Astrocyte (in vitro differentiated cells and primary cell): ENCODE measurements around the gene KCNC4. TPM values are rescaled to one million over a fixed set of nuclear protein-coding genes. Genes with fewer than 3 reads are reported as not detected.

Experiments
- DNase-seq: peaks from one replicate; pipeline ENCODE4 v3.0.0-alpha.2; 2010; ENCODE audit warnings: low read depth
- FAIRE-seq: peaks from 2 replicates; lab custom pipeline; 2011; peaks lifted over from hg19 to GRCh38; lab: Jason Lieb, UNC
- H2AFZ ChIP-seq: 2 replicates; pipeline ENCODE4 v1.6.0; 2012; ENCODE audit warnings: low read depth, low read length, inconsistent platforms
- H3K27ac ChIP-seq: 2 replicates; pipeline ENCODE4 v1.5.1; 2011; ENCODE audit warnings: low read depth, low read length, inconsistent platforms
- H3K27me3 ChIP-seq: 2 replicates; pipeline ENCODE4 v1.6.0; 2011; ENCODE audit warnings: low read length, inconsistent platforms; ENCODE audit not compliant: insufficient read depth
- H3K36me3 ChIP-seq: 2 replicates; pipeline ENCODE4 v1.5.1; 2011; ENCODE audit warnings: low read length, inconsistent platforms; ENCODE audit not compliant: insufficient read depth
- H3K4me1 ChIP-seq: 2 replicates; pipeline ENCODE4 v1.5.1; 2011; ENCODE audit warnings: low read length, inconsistent platforms; ENCODE audit not compliant: insufficient read depth
- H3K4me2 ChIP-seq: 2 replicates; pipeline ENCODE4 v1.6.0; 2012; ENCODE audit warnings: low read length, inconsistent platforms
- H3K4me3 ChIP-seq: 2 replicates; pipeline ENCODE4 v1.5.1; 2011; ENCODE audit warnings: low read depth, mild to moderate bottlenecking, low read length, inconsistent platforms; ENCODE audit not compliant: insufficient read depth
- H3K79me2 ChIP-seq: 2 replicates; pipeline ENCODE4 v1.6.0; 2012; ENCODE audit warnings: mild to moderate bottlenecking, low read length, inconsistent platforms; ENCODE audit not compliant: insufficient read depth
- H3K9ac ChIP-seq: 2 replicates; pipeline ENCODE4 v1.6.0; 2012; ENCODE audit warnings: mild to moderate bottlenecking, low read length, inconsistent platforms
- H3K9me3 ChIP-seq: 2 replicates; pipeline ENCODE4 v1.5.1; 2012; ENCODE audit warnings: low read depth, mild to moderate bottlenecking, low read length, inconsistent platforms; ENCODE audit not compliant: insufficient read depth
- H4K20me1 ChIP-seq: 2 replicates; pipeline ENCODE4 v1.6.0; 2012; ENCODE audit warnings: low read length, inconsistent platforms; ENCODE audit not compliant: insufficient read depth
- H3K27ac Mint-ChIP-seq: one replicate; pipeline ENCODE4 v1.8.0; 2021; ENCODE audit warnings: mild to moderate bottlenecking, mixed read lengths; ENCODE audit not compliant: unreplicated experiment
- H3K27me3 Mint-ChIP-seq: one replicate; pipeline ENCODE4 v1.8.0; 2021; ENCODE audit warnings: low read depth, mixed read lengths; ENCODE audit not compliant: unreplicated experiment
- H3K36me3 Mint-ChIP-seq: one replicate; pipeline ENCODE4 v1.8.0; 2021; ENCODE audit warnings: low read depth, mixed read lengths; ENCODE audit not compliant: unreplicated experiment
- H3K4me1 Mint-ChIP-seq: one replicate; pipeline ENCODE4 v1.8.0; 2021; ENCODE audit warnings: low read depth, mixed read lengths; ENCODE audit not compliant: unreplicated experiment
- H3K4me3 Mint-ChIP-seq: one replicate; pipeline ENCODE4 v1.8.0; 2021; ENCODE audit warnings: mild to moderate bottlenecking, moderate library complexity, mixed read lengths; ENCODE audit not compliant: unreplicated experiment
- H3K9me3 Mint-ChIP-seq: one replicate; pipeline ENCODE4 v1.8.0; 2021; ENCODE audit warnings: mild to moderate bottlenecking, mixed read lengths; ENCODE audit not compliant: unreplicated experiment
- EZH2 ChIP-seq: IDR thresholded peaks from 2 replicates; pipeline ENCODE4 v1.6.1; 2012; ENCODE audit warnings: mild to moderate bottlenecking, low read length, inconsistent platforms; ENCODE audit not compliant: insufficient read depth
- total RNA-seq: library from RNA; stranded (reverse); gene quantifications from 2 replicates; pipeline ENCODE4 v1.2.1, GENCODE V29; 2021
- TF ChIP-seq, protein P1 (sequence below): IDR thresholded peaks from 2 replicates; pipeline ENCODE4 v1.5.1; 2011; ENCODE audit warnings: low read depth, mild to moderate bottlenecking, inconsistent platforms, low read length, moderate library complexity; ENCODE audit not compliant: insufficient read depth

Gene KCNC4
- total RNA-seq, 1 donor from 2014 or later: 2.6 TPM

DNA sequence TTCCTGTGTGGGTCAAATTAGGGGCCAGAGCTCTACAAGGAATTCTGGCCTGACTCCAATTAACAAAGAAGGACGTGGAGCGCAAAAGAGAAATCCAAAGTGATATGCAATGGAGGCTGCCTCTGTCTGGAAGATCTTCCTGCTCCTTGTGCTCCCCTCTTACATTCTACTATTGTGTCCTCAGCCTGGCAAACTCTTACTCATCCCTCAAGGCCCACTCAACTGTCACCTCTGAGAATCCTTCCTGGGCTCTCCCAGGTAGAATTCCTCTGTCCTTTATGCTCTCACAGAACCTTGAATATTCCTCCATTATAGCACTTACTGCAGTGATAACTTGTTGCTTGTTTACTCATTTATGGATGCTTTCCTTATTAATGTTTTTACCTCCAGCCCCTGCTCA, 31.4 kb downstream of the KCNC4 start:
- Histone ChIP-seq H3K27ac (no peak overlapping the region), H3K4me3 (no peak overlapping the region), H3K9ac (no peak overlapping the region), H3K36me3 (no peaks in the 10 kb centered on the region), H4K20me1 (no peaks in the 10 kb centered on the region), H3K27me3 (peaks cover 14% of the 10 kb centered on the region), H3K4me1 (peaks cover 2% of the 10 kb centered on the region), H3K79me2 (no peaks in the 10 kb centered on the region), H3K4me2 (no peak overlapping the region), H2AFZ (no peak overlapping the region), H3K9me3 (no peaks in the 10 kb centered on the region)
- no peak overlapping the region for H3K27ac Mint-ChIP-seq
- DNase-seq (no peak), FAIRE-seq (no peak)
- peaks cover 9% of the 10 kb centered on the region for H3K4me1 Mint-ChIP-seq
- H3K9me3 Mint-ChIP-seq: peaks cover 8% of the 10 kb centered on the region
- peaks cover 72% of the 10 kb centered on the region for H3K27me3 Mint-ChIP-seq
- TF ChIP-seq, protein P1, sequence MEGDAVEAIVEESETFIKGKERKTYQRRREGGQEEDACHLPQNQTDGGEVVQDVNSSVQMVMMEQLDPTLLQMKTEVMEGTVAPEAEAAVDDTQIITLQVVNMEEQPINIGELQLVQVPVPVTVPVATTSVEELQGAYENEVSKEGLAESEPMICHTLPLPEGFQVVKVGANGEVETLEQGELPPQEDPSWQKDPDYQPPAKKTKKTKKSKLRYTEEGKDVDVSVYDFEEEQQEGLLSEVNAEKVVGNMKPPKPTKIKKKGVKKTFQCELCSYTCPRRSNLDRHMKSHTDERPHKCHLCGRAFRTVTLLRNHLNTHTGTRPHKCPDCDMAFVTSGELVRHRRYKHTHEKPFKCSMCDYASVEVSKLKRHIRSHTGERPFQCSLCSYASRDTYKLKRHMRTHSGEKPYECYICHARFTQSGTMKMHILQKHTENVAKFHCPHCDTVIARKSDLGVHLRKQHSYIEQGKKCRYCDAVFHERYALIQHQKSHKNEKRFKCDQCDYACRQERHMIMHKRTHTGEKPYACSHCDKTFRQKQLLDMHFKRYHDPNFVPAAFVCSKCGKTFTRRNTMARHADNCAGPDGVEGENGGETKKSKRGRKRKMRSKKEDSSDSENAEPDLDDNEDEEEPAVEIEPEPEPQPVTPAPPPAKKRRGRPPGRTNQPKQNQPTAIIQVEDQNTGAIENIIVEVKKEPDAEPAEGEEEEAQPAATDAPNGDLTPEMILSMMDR: no peak
- no peak for TF ChIP-seq EZH2
- H3K4me3 Mint-ChIP-seq: no peak overlapping the region
- no peaks in the 10 kb centered on the region for H3K36me3 Mint-ChIP-seq

DNA sequence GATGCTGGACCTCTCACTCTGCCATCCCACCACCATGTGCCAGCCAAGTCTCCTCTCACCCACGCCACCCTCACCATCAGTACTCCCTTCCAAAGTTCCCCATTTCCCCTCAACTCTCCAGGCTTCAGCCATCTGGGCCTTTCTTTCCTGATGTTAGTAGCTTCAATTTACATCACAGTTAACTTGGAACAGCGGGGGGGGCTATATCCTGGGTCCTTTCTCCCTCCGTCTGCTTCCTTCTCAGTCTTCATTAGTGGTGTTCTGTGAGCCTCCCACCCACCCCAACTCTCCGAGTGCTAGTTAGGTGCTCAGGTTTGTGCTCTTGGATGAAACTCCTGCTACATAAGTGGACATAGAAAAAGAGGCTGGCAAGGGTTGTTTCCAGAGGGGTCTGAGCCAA, 31.9 kb downstream of the KCNC4 start:
- Histone ChIP-seq H4K20me1 (no peaks in the 10 kb centered on the region), H3K36me3 (no peaks in the 10 kb centered on the region), H3K79me2 (no peaks in the 10 kb centered on the region), H2AFZ (no peak overlapping the region), H3K9ac (no peak overlapping the region), H3K27ac (no peak overlapping the region), H3K9me3 (no peaks in the 10 kb centered on the region), H3K27me3 (peaks cover 14% of the 10 kb centered on the region), H3K4me2 (no peak overlapping the region), H3K4me3 (no peak overlapping the region), H3K4me1 (no peaks in the 10 kb centered on the region)
- peaks cover 10% of the 10 kb centered on the region for H3K9me3 Mint-ChIP-seq
- H3K27ac Mint-ChIP-seq: no peak overlapping the region
- H3K27me3 Mint-ChIP-seq: peaks cover 73% of the 10 kb centered on the region
- no peaks in the 10 kb centered on the region for H3K36me3 Mint-ChIP-seq
- TF ChIP-seq, protein P1: no peak
- no peak for TF ChIP-seq EZH2
- DNase-seq (no peak), FAIRE-seq (no peak)
- H3K4me1 Mint-ChIP-seq: peaks cover 7% of the 10 kb centered on the region
- no peak overlapping the region for H3K4me3 Mint-ChIP-seq

DNA sequence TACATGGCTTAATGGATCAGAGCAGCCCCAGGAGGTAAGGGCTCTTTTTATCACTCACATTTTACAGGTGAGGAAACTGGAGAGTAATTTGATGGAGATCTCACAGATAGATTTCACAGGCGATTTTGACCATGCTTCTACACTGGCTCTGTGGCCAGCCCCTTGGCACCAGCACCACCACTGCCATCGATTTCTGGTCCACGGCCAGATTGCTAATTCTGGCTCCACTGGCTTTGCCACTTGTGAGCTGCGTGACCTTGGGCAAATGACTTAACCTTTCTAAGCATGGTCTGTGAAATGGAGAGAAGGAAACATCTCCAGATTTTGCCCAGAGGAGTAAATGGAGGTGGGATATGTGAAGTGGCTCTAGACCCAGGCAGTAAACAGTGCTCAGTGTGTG, 32.6 kb downstream of the KCNC4 start:
- Histone ChIP-seq H3K9me3 (no peaks in the 10 kb centered on the region), H3K36me3 (no peaks in the 10 kb centered on the region)
- no peak for FAIRE-seq

More for the DNA sequence above, 32.6 kb downstream of the KCNC4 start:
- peaks cover 10% of the 10 kb centered on the region for H3K9me3 Mint-ChIP-seq
- H3K4me3 ChIP-seq: no peak overlapping the region
- peaks cover 4% of the 10 kb centered on the region for H3K4me1 Mint-ChIP-seq
- no peak overlapping the region for H3K27ac Mint-ChIP-seq
- H2AFZ ChIP-seq: no peak overlapping the region
- H3K4me1 ChIP-seq: no peaks in the 10 kb centered on the region
- H3K9ac ChIP-seq: no peak overlapping the region
- no peak overlapping the region for H3K27ac ChIP-seq
- H3K4me3 Mint-ChIP-seq: no peak overlapping the region
- no peak overlapping the region for H3K4me2 ChIP-seq
- TF ChIP-seq, protein P1: no peak
- TF ChIP-seq EZH2: no peak
- no peaks in the 10 kb centered on the region for H3K79me2 ChIP-seq
- no peaks in the 10 kb centered on the region for H4K20me1 ChIP-seq
- DNase-seq: no peak
- H3K36me3 Mint-ChIP-seq: no peaks in the 10 kb centered on the region
- peaks cover 73% of the 10 kb centered on the region for H3K27me3 Mint-ChIP-seq
- peaks cover 14% of the 10 kb centered on the region for H3K27me3 ChIP-seq
